K562 (cell line): ENCODE results near the gene UBAP1L. TPM values are rescaled to one million over a fixed set of nuclear protein-coding genes. Genes with fewer than 3 reads are reported as not detected.

Experiments used
- ARID1B ChIP-seq: fragments of 450-650 bp; IDR thresholded peaks from 2 replicates; pipeline ENCODE4 v1.6.1; 2016; ENCODE audit warnings: antibody characterized with exemption, mild to moderate bottlenecking, inconsistent platforms
- DPF2 ChIP-seq: fragments of 450-650 bp; IDR thresholded peaks from 2 replicates; pipeline ENCODE4 v1.6.1; 2016
- ELF2 ChIP-seq: fragments of 250-450 bp; sonication (Bioruptor Pico); IDR thresholded peaks from 2 replicates; pipeline ENCODE4 v1.5.0; 2021; ENCODE audit warnings: mild to moderate bottlenecking
- ETV1 ChIP-seq: fragments of 450-650 bp; conservative IDR thresholded peaks from 2 replicates; pipeline ENCODE4 v1.6.1; 2016; ENCODE audit warnings: missing genetic modification characterization, control low read depth, low read depth, missing compliant biosample characterization
- FOSL1 ChIP-seq: fragments of 200-800 bp; sonication (Bioruptor generic); conservative IDR thresholded peaks from 2 replicates; pipeline ENCODE4 v1.6.1; 2016; ENCODE audit warnings: missing genetic modification characterization, missing compliant biosample characterization
- MTA3 ChIP-seq: fragments of 450-650 bp; formaldehyde crosslinking; IDR thresholded peaks from 2 replicates; pipeline ENCODE4 v1.6.1; 2017; ENCODE audit warnings: mild to moderate bottlenecking, borderline replicate concordance
- NFE2 ChIP-seq: IDR thresholded peaks from 2 replicates; pipeline ENCODE4 v1.6.1; 2014; ENCODE audit warnings: antibody characterized with exemption, low read depth
- NR2C2 ChIP-seq, 2 experiments: fragments of 200-800 bp in 1 of 2; sonication (Bioruptor generic) in 1 of 2; sonication (generic) in 1 of 2; formaldehyde crosslinking in 1 of 2; IDR thresholded peaks; 2 replicates each; pipeline versions ENCODE4 v1.6.1 to v1.8.0; 2016 to 2022; ENCODE audit warnings: mild to moderate bottlenecking in 1 of 2, missing compliant biosample characterization in 1 of 2, missing genetic modification characterization in 1 of 2, missing genetic modification reagents in 1 of 2
- POLR3G ChIP-seq: IDR thresholded peaks from 2 replicates; pipeline ENCODE4 v1.6.1; 2011; ENCODE audit not compliant: insufficient read length, insufficient replicate concordance; ENCODE audit errors: extremely low read depth
- TAL1 ChIP-seq: fragments of 450-650 bp; IDR thresholded peaks from 2 replicates; pipeline ENCODE4 v1.6.1; 2016; ENCODE audit warnings: mild to moderate bottlenecking
- TEAD4 ChIP-seq, 2 experiments: sonication (generic) in 1 of 2; formaldehyde crosslinking in 1 of 2; IDR thresholded peaks; 2 replicates each; pipeline versions ENCODE4 v1.6.1 to v1.8.0; 2012 to 2022; ENCODE audit warnings: borderline replicate concordance in 1 of 2, inconsistent platforms in 1 of 2, low read length in 1 of 2, mild to moderate bottlenecking in 1 of 2, missing genetic modification reagents in 1 of 2
- ZFP36 ChIP-seq: fragments of 150-350 bp; IDR thresholded peaks from 2 replicates; pipeline ENCODE4 v1.6.1; 2018; ENCODE audit warnings: low read length, low read depth; ENCODE audit not compliant: partially characterized antibody
- ZNF12 ChIP-seq: sonication (generic); formaldehyde crosslinking; IDR thresholded peaks from 2 replicates; pipeline ENCODE4 v1.4.0; 2020; ENCODE audit warnings: mild to moderate bottlenecking, missing genetic modification reagents
- polyA plus RNA-seq, 8 experiments: library from polyadenylated mRNA; depleted of rRNA in 4 of 8; stranded (reverse) in 5 of 8; unstranded in 3 of 8; fragments of >200 nt; fragmentation: Nextera tagmentation in 2 of 8; fragmentation: Illumina TruSeq in 1 of 8; extraction: Ambion mirVana in 2 of 8; extraction: Trizol in 1 of 8; gene quantifications; 2 replicates each; pipeline versions ENCODE4 v1.2.1 to v1.2.3, GENCODE V29; 2011 to 2014; ENCODE audit warnings: inconsistent platforms in 1 of 8, missing spikeins in 1 of 8
- total RNA-seq, 7 experiments: library from RNA; depleted of rRNA in 6 of 7; stranded (reverse); fragments of >200 nt in 6 of 7; fragmentation: Illumina TruSeq in 2 of 7; extraction: Trizol in 2 of 7; gene quantifications; 2 replicates each; pipeline versions ENCODE4 v1.2.1 to v1.2.3, GENCODE V29; 2011 to 2021; ENCODE audit warnings: low replicate concordance in 1 of 7
- TF ChIP-seq, protein P1 (sequence below), 2 experiments: fragments of 450-650 bp in 1 of 2; sonication (generic) in 1 of 2; formaldehyde crosslinking in 1 of 2; IDR thresholded peaks in 1 of 2; conservative IDR thresholded peaks in 1 of 2; 2 replicates each; pipeline versions ENCODE4 v1.6.1 to v1.8.1; 2016 to 2023; ENCODE audit warnings: mild to moderate bottlenecking in 2 of 2, moderate library complexity in 2 of 2, inconsistent platforms in 1 of 2, missing genetic modification reagents in 1 of 2
- TF ChIP-seq, protein P2 (sequence below), 2 experiments: fragments of 450-650 bp; IDR thresholded peaks; 2 replicates each; pipeline ENCODE4 v1.6.1; 2018; ENCODE audit warnings: mild to moderate bottlenecking in 2 of 2, low read depth in 1 of 2; ENCODE audit not compliant: partially characterized antibody in 2 of 2
- TF ChIP-seq, protein P3 (sequence below): sonication (generic); formaldehyde crosslinking; IDR thresholded peaks from 2 replicates; pipeline ENCODE4 v1.8.0; 2022; ENCODE audit warnings: mild to moderate bottlenecking, missing genetic modification reagents

The UBAP1L gene
- total and polyA plus RNA-seq, 9 of the 15 experiments (the other 6 are each of a cell fraction or from before 2014, with no cell fraction given) = 0.16 to 0.71 (median 0.41) TPM; not detected in 2

DNA sequence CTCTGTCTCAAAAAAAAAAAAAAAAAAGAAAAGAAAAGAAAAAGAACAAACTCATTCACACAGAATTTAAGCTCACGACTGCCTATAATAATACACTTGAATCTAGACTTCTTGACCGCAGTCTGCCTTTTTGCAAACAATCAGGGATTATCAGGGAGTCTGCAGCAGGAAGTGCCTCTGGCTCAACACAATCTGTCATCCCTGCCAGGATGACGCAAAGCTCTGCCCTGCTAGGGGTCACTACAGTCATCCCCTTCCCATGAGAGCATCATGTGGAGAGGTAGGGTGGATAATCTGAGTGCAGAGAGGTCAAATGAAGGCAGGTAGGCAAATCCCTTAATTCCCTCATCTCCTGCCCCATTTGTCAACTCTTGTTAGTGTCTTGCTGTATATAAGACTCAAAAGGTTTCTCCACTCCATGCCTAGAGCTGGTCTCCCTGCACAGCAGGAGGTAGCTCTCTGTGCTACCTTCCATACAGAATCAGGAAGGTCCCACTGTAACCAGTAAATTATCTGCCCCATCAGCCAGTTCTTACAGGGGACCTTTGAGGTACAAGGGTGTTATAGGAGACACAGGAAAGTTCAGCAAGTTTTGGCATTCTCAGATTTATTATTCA, 4.2 kb downstream of the UBAP1L start (continued):
- TF ChIP-seq, protein P1, sequence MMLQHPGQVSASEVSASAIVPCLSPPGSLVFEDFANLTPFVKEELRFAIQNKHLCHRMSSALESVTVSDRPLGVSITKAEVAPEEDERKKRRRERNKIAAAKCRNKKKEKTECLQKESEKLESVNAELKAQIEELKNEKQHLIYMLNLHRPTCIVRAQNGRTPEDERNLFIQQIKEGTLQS (IDR thresholded peaks at IDR 0.05) = peak; percentile 79
- TF ChIP-seq, protein P1 (CRISPR knock-in tag; conservative IDR thresholded peaks at IDR 0.05) = no peak
- TF ChIP-seq NFE2 (no peak), DPF2 (peak; percentile 40; the same call in 1 of the 2 replicates), POLR3G (no peak), ZNF12 (CRISPR knock-in tag) (no peak), TAL1 (peak; percentile 55), ETV1 (tag) (peak; percentile 51), MTA3 (0 out of 2 replicates have a peak, but pooled peaks have one; percentile 25), ELF2 (no peak), TEAD4 (IDR thresholded peaks at IDR 0.05; ENCODE audit: low read length) (peak; percentile 40; the same call in 1 of the 2 replicates), TEAD4 (CRISPR knock-in tag; IDR thresholded peaks at IDR 0.05; ENCODE audit: borderline replicate concordance) (no peak), ZFP36 (peak; percentile 41), NR2C2 (CRISPR knock-in tag; IDR thresholded peaks at IDR 0.05) (no peak), NR2C2 (tag; IDR thresholded peaks at IDR 0.05) (peak; percentile 58; the same call in 1 of the 2 replicates), ARID1B (peak; percentile 63), FOSL1 (tag) (peak; percentile 33; the same call in 1 of the 2 replicates)
- TF ChIP-seq, protein P2, sequence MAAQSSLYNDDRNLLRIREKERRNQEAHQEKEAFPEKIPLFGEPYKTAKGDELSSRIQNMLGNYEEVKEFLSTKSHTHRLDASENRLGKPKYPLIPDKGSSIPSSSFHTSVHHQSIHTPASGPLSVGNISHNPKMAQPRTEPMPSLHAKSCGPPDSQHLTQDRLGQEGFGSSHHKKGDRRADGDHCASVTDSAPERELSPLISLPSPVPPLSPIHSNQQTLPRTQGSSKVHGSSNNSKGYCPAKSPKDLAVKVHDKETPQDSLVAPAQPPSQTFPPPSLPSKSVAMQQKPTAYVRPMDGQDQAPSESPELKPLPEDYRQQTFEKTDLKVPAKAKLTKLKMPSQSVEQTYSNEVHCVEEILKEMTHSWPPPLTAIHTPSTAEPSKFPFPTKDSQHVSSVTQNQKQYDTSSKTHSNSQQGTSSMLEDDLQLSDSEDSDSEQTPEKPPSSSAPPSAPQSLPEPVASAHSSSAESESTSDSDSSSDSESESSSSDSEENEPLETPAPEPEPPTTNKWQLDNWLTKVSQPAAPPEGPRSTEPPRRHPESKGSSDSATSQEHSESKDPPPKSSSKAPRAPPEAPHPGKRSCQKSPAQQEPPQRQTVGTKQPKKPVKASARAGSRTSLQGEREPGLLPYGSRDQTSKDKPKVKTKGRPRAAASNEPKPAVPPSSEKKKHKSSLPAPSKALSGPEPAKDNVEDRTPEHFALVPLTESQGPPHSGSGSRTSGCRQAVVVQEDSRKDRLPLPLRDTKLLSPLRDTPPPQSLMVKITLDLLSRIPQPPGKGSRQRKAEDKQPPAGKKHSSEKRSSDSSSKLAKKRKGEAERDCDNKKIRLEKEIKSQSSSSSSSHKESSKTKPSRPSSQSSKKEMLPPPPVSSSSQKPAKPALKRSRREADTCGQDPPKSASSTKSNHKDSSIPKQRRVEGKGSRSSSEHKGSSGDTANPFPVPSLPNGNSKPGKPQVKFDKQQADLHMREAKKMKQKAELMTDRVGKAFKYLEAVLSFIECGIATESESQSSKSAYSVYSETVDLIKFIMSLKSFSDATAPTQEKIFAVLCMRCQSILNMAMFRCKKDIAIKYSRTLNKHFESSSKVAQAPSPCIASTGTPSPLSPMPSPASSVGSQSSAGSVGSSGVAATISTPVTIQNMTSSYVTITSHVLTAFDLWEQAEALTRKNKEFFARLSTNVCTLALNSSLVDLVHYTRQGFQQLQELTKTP (IDR thresholded peaks at IDR 0.05; ENCODE audit: low read depth in 1 of 2, partially characterized antibody in 2 of 2) = no peak
- TF ChIP-seq, protein P3, sequence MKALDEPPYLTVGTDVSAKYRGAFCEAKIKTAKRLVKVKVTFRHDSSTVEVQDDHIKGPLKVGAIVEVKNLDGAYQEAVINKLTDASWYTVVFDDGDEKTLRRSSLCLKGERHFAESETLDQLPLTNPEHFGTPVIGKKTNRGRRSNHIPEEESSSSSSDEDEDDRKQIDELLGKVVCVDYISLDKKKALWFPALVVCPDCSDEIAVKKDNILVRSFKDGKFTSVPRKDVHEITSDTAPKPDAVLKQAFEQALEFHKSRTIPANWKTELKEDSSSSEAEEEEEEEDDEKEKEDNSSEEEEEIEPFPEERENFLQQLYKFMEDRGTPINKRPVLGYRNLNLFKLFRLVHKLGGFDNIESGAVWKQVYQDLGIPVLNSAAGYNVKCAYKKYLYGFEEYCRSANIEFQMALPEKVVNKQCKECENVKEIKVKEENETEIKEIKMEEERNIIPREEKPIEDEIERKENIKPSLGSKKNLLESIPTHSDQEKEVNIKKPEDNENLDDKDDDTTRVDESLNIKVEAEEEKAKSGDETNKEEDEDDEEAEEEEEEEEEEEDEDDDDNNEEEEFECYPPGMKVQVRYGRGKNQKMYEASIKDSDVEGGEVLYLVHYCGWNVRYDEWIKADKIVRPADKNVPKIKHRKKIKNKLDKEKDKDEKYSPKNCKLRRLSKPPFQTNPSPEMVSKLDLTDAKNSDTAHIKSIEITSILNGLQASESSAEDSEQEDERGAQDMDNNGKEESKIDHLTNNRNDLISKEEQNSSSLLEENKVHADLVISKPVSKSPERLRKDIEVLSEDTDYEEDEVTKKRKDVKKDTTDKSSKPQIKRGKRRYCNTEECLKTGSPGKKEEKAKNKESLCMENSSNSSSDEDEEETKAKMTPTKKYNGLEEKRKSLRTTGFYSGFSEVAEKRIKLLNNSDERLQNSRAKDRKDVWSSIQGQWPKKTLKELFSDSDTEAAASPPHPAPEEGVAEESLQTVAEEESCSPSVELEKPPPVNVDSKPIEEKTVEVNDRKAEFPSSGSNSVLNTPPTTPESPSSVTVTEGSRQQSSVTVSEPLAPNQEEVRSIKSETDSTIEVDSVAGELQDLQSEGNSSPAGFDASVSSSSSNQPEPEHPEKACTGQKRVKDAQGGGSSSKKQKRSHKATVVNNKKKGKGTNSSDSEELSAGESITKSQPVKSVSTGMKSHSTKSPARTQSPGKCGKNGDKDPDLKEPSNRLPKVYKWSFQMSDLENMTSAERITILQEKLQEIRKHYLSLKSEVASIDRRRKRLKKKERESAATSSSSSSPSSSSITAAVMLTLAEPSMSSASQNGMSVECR (CRISPR knock-in tag) = no peak
